ENCODE results near the gene NUP93.

Gene NUP93

GRCh38 chr16:56700195-56700594 is 29.7 kb upstream of the NUP93 start:
- no peak for TF ChIP-seq CTCF (IDR thresholded peaks at IDR 0.05; ENCODE audit: low read depth, low read length)

GRCh38 chr16:56700631-56701030 is 29.3 kb upstream of the NUP93 start:
- no peak for DNase-seq (ENCODE audit: extremely low read depth, low read depth)
- TF ChIP-seq CTCF (IDR thresholded peaks at IDR 0.05; ENCODE audit: low read depth, low read length), result no peak

More at GRCh38 chr16:56700195-56700594, 29.7 kb upstream of the NUP93 start:
- DNase-seq (ENCODE audit: extremely low read depth, low read depth), result no peak

GRCh38 chr16:56701534-56701933 is 28.4 kb upstream of the NUP93 start:
- DNase-seq (ENCODE audit: extremely low read depth, low read depth), result no peak
- no peak for TF ChIP-seq CTCF (IDR thresholded peaks at IDR 0.05; ENCODE audit: low read depth, low read length)

- DNase-seq (ENCODE audit: extremely low read depth, low read depth), result no peak
- no peak for TF ChIP-seq CTCF (IDR thresholded peaks at IDR 0.05; ENCODE audit: low read depth, low read length)
These were observed 27.1 kb upstream of the NUP93 start for GRCh38 chr16:56702836-56703235.

- no peak for DNase-seq (ENCODE audit: extremely low read depth, low read depth)
- no peak for TF ChIP-seq CTCF (IDR thresholded peaks at IDR 0.05; ENCODE audit: low read depth, low read length)
These were observed 21.1 kb upstream of the NUP93 start for GRCh38 chr16:56708525-56709442.

- no peak for TF ChIP-seq CTCF (IDR thresholded peaks at IDR 0.05; ENCODE audit: low read depth, low read length)
- DNase-seq (ENCODE audit: extremely low read depth, low read depth), result no peak
These were observed 20.4 kb upstream of the NUP93 start for GRCh38 chr16:56709443-56710040.

- no peak for DNase-seq (ENCODE audit: extremely low read depth, low read depth)
- no peak for TF ChIP-seq CTCF (IDR thresholded peaks at IDR 0.05; ENCODE audit: low read depth, low read length)
These were observed 19.7 kb upstream of the NUP93 start for GRCh38 chr16:56710181-56710737.

All from AG09319 (cell line).